ENCODE data around the gene ADGB. TPM values are rescaled to one million over a fixed set of nuclear protein-coding genes. Genes with fewer than 3 reads are reported as not detected.
A peak's percentile ranks its signal among the peaks of the same experiment; 100 is the strongest.

The ADGB gene
- polyA plus RNA-seq, 2 of the 4 experiments (the other 2 are of a cell fraction), result not detected

DNA sequence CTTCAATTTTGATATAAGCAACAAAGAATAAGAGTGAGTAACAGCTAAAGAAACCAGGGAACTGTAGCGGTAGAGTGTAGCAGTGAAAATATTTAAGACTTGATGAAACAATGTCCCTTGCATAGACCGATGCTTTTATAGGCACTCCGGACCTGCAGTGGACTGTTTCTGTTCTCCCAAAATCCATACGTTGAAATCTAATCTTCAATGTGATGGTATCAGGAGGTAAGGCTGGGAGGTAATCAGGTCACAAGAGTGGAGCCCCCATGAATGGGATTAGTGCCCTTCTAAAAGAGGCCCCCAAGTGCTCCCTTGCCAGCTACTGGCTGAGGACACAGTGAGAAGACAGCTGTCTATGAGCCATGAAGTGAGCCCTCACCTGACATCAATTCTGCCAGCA is 260.4 kb downstream of the ADGB start:
- peaks cover 6% of the 10 kb centered on the region for H3K4me1 ChIP-seq
- 0 out of 6 replicates have a peak overlapping the region, but pooled peaks of 1 of the 2 experiments have one; percentile 18 for H3K27ac ChIP-seq
- H3K4me2 ChIP-seq, result no peak overlapping the region
- WGBS (ENCODE audit: missing lambda C conversion rate), result 95% methylated on average over 4 of the region's 4 CpGs
- no peak for FAIRE-seq
- no peak for DNase-seq (ENCODE audit: low read depth in 1 of 2, low spot score in 1 of 2)
- no peaks in the 10 kb centered on the region for H3K9me3 ChIP-seq
- CTCF ChIA-PET, result no interaction called here
- POLR2A ChIA-PET, result no interaction called here
- no peak overlapping the region for H3K4me3 ChIP-seq
- TF ChIP-seq TFCP2L1 (CRISPR knock-in tag; IDR thresholded peaks at IDR 0.05), result no peak
- no peak for TF ChIP-seq ZFP36 (IDR thresholded peaks at IDR 0.05; ENCODE audit: borderline replicate concordance, partially characterized antibody)
- TF ChIP-seq MAZ (IDR thresholded peaks at IDR 0.05; ENCODE audit: borderline replicate concordance, low read depth, low read length), result no peak
- TF ChIP-seq HOXA7 (CRISPR knock-in tag; IDR thresholded peaks at IDR 0.05), result no peak
- TF ChIP-seq ESRRA (IDR thresholded peaks at IDR 0.05; ENCODE audit: borderline replicate concordance, low read length), result no peak
- TF ChIP-seq NFE2L2 (conservative IDR thresholded peaks at IDR 0.05; ENCODE audit: low read length), result no peak
- no peak for TF ChIP-seq RAD21 (conservative IDR thresholded peaks at IDR 0.05 in 1 of 2, IDR thresholded peaks at IDR 0.05 in 1 of 2)
- no peak for TF ChIP-seq SREBF2 (IDR thresholded peaks at IDR 0.05)
- no peak for ATAC-seq

DNA sequence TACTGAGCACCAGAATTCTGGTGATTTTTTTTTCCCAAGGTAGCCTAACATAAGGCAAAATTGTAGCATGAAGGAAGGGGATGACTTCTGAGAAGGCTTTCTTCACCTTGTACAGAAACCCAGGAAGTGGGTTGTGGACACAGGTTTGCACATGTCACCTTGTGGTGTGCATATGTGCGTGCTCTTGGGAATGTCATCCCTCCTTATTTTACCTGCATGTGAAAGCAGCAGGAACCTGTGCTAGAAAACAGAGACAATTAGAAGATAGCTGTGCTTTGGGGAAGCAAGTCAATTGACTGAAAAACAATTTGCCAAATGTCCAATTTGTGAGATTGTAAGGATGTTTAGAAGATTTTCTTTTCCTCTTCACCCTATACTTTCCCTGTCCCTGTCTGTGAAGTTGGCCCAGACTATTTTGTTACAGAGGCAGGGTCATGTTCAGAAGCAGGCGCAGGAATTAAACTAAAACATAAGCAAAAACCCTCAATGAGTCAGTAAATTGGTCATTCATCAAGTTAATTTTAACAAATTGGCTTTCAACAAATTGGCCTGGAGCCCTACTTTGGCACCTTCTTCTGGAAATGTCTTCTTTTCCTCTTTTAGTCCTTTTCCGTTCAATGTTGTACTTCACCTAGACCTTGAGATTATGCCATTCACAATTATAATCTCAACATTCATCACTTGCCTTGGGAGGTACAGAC is 261.2 kb downstream of the ADGB start:
- CTCF ChIA-PET, result no interaction called here
- no peak for TF ChIP-seq KDM5A (IDR thresholded peaks at IDR 0.05)
- TF ChIP-seq, protein P1, sequence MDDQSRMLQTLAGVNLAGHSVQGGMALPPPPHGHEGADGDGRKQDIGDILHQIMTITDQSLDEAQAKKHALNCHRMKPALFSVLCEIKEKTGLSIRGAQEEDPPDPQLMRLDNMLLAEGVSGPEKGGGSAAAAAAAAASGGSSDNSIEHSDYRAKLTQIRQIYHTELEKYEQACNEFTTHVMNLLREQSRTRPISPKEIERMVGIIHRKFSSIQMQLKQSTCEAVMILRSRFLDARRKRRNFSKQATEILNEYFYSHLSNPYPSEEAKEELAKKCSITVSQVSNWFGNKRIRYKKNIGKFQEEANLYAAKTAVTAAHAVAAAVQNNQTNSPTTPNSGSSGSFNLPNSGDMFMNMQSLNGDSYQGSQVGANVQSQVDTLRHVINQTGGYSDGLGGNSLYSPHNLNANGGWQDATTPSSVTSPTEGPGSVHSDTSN (IDR thresholded peaks at IDR 0.05), result no peak
- TF ChIP-seq BHLHE40 (IDR thresholded peaks at IDR 0.05; ENCODE audit: low read depth, low read length), result no peak
- TF ChIP-seq, protein P2, sequence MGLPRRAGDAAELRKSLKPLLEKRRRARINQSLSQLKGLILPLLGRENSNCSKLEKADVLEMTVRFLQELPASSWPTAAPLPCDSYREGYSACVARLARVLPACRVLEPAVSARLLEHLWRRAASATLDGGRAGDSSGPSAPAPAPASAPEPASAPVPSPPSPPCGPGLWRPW (IDR thresholded peaks at IDR 0.05), result no peak
- no peak for TF ChIP-seq EP300 (IDR thresholded peaks at IDR 0.05)
- TF ChIP-seq NR3C1 (IDR thresholded peaks at IDR 0.05), result no peak
- TF ChIP-seq EHMT2 (IDR thresholded peaks at IDR 0.05; ENCODE audit: low read depth), result no peak
- no peak for TF ChIP-seq MYC (IDR thresholded peaks at IDR 0.05; ENCODE audit: borderline replicate concordance, low read length)
- TF ChIP-seq HDAC2 (IDR thresholded peaks at IDR 0.05), result no peak
- no peak for TF ChIP-seq TP53 (CRISPR knock-in tag; IDR thresholded peaks at IDR 0.05)
- TF ChIP-seq CEBPB (IDR thresholded peaks at IDR 0.05), result no peak
- TF ChIP-seq, protein P3, sequence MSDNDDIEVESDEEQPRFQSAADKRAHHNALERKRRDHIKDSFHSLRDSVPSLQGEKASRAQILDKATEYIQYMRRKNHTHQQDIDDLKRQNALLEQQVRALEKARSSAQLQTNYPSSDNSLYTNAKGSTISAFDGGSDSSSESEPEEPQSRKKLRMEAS (IDR thresholded peaks at IDR 0.05), result no peak
- TF ChIP-seq RARB (CRISPR knock-in tag; IDR thresholded peaks at IDR 0.05), result no peak
- TF ChIP-seq MAFK (IDR thresholded peaks at IDR 0.05; ENCODE audit: partially characterized antibody), result no peak
- TF ChIP-seq, protein P4, sequence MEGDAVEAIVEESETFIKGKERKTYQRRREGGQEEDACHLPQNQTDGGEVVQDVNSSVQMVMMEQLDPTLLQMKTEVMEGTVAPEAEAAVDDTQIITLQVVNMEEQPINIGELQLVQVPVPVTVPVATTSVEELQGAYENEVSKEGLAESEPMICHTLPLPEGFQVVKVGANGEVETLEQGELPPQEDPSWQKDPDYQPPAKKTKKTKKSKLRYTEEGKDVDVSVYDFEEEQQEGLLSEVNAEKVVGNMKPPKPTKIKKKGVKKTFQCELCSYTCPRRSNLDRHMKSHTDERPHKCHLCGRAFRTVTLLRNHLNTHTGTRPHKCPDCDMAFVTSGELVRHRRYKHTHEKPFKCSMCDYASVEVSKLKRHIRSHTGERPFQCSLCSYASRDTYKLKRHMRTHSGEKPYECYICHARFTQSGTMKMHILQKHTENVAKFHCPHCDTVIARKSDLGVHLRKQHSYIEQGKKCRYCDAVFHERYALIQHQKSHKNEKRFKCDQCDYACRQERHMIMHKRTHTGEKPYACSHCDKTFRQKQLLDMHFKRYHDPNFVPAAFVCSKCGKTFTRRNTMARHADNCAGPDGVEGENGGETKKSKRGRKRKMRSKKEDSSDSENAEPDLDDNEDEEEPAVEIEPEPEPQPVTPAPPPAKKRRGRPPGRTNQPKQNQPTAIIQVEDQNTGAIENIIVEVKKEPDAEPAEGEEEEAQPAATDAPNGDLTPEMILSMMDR (IDR thresholded peaks at IDR 0.05), result no peak
- TF ChIP-seq POLR2AphosphoS2 (conservative IDR thresholded peaks at IDR 0.05; ENCODE audit: low read length), result no peak
- TF ChIP-seq JUN (IDR thresholded peaks at IDR 0.05), result no peak
- ATAC-seq (no peak), FAIRE-seq (no peak), DNase-seq (ENCODE audit: low read depth in 1 of 2, low spot score in 1 of 2) (no peak)
- Histone ChIP-seq H3K4me1 (peaks cover 6% of the 10 kb centered on the region), H3K4me3 (no peak overlapping the region), H3K4me2 (no peak overlapping the region), H3K9me3 (no peaks in the 10 kb centered on the region), H3K27ac (no peak overlapping the region)
- WGBS (ENCODE audit: missing lambda C conversion rate), result 94% methylated on average over 3 of the region's 3 CpGs
- POLR2A ChIA-PET, result no interaction called here

Data from A549 (cell line).